WI38 (cell line): ENCODE results near the gene GJD2.

Experiments used
- H3K4me3 ChIP-seq: 2 replicates; pipeline ENCODE4 v1.5.1; 2011; ENCODE audit warnings: low read depth, mild to moderate bottlenecking, control low read depth, low read length
- TF ChIP-seq, protein P1 (sequence below): IDR thresholded peaks from 2 replicates; pipeline ENCODE4 v1.5.1; 2012; ENCODE audit warnings: low read depth, mild to moderate bottlenecking, control low read depth, low read length

GJD2 gene

DNA sequence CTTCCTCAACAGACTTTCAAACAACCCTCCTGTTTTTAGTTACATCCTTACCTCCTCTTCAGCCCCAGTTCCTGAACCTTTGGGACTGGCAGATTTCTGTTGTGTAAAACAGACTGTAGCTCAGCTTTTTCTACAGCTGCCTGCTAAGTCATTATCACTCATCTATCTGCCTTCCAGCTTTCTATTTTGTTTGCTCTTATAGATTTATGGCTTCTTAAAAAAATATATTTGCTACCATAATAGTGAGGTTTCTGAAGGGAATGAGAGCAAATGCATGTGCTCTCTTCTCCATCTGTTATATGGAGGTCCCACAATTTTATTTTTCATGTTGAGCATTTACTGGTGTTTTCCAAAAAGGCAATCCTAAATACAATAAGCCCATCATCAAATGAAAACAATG is 18.2 kb upstream of the GJD2 start:
- H3K4me3 ChIP-seq = no peak overlapping the region

DNA sequence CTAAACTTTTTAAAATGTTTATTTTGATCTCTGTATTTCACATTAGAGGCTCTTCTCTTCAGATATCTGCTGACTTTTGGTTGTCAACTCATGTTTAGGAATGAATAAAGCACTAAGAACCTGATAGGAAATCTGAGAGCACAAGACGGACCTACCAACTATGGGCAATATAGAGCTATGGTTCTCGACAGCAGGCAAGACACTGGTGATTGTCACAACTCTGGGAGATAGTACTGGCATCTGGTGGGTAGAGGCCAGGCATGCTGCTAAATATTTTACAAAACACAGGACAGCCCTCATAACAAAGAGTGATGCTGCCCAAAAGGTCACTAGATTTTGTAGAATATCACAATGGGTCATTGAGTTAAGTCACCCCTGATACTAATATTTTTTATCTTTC is 17.5 kb upstream of the GJD2 start:
- H3K4me3 ChIP-seq = no peak overlapping the region
- TF ChIP-seq, protein P1, sequence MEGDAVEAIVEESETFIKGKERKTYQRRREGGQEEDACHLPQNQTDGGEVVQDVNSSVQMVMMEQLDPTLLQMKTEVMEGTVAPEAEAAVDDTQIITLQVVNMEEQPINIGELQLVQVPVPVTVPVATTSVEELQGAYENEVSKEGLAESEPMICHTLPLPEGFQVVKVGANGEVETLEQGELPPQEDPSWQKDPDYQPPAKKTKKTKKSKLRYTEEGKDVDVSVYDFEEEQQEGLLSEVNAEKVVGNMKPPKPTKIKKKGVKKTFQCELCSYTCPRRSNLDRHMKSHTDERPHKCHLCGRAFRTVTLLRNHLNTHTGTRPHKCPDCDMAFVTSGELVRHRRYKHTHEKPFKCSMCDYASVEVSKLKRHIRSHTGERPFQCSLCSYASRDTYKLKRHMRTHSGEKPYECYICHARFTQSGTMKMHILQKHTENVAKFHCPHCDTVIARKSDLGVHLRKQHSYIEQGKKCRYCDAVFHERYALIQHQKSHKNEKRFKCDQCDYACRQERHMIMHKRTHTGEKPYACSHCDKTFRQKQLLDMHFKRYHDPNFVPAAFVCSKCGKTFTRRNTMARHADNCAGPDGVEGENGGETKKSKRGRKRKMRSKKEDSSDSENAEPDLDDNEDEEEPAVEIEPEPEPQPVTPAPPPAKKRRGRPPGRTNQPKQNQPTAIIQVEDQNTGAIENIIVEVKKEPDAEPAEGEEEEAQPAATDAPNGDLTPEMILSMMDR = no peak

More for the DNA sequence above, 18.2 kb upstream of the GJD2 start:
- TF ChIP-seq, protein P1 = no peak

DNA sequence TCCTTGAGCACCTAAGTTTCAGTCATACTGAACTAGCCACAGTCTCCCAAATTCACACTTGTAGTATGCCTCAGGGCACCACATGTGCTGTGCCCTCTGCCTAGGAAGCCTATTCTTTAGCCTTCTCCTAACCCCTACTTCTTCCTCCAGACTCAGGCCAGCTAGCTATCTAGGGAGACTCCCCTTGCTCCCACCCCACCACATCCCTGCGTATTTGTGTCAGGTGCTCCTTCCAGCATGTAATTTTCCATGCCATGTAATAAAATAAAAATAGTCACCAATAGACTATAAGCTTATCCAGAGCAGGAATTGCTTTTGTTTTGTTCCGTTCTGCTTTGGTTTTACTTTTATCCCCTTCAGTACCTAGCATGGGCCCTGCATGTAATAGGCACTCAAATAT is 14.9 kb upstream of the GJD2 start:
- TF ChIP-seq, protein P1 = no peak
- no peak overlapping the region for H3K4me3 ChIP-seq

DNA sequence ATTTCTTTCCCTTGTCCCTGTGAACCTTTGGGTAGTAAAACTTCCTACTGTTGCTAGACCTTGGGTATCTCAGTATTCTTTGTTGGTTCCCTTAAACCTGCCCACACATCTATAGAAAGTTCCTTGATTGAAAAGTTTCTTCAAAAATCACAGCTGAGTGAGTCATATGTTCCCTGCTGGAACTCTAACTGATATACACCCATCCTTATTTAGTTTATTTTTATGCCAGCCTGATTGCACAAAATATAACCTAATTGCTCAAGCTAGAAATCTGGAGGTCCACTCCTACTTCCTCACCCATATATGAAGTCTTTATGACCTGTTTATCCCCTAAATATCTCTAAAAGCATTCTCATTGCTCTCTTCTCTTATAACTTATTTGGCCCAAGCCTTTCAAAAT is 13.7 kb upstream of the GJD2 start:
- no peak overlapping the region for H3K4me3 ChIP-seq
- TF ChIP-seq, protein P1 = no peak

DNA sequence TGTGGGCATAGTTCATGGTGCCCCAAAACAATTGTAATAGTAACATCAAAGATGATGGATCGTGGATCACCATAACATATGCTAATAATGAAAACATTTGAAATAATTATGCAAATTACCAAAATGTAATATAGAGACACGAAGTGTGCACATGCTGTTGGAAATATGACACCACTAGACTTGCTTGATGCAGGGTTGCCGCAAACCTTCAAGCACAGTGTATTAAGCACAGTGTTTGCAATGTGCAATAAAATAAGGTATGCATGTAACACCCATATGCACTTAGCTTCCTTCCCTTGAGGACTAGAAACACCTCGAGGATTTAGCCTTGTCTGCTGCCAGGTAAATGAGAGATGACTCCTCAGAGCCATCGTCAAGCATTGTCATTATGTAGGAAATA is 10.9 kb upstream of the GJD2 start:
- TF ChIP-seq, protein P1 = no peak
- H3K4me3 ChIP-seq = no peak overlapping the region

DNA sequence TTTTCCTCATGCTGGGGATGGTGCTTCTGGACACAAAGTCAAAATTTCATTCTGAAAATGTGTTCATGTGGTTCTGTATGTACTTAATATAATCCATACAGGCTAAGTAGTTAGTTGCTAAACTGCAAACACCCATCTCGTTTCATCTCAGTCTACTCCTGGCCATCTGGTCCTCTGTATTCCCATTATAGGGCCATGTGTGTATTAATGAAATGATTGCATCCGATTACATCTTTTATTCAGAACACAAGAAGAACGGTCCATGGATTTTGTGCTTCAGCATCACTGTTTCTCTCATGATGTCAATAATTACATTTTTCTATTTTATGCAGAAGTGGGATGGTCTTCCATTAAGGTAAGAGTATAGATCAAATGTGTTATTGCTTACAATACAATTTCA is 6.1 kb upstream of the GJD2 start:
- H3K4me3 ChIP-seq = no peak overlapping the region
- TF ChIP-seq, protein P1 = no peak

DNA sequence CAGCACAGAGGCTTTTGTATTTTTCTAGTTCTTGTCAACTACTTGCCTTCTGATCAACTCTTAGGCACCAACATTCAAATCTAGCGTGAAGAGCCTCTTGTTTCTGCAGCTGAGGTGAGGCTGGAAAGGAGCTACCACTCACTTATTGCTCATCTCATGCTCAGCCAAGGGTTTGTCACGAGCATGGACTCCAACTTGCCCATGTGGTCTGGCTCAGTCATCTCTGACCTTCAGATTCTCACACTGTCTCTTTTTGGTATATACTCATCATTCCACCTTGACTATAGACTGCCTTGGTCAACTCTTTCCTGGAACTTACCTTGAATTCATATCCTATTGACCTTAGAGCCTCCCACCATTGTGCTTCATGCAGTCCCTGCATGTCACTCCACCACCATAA is 5.2 kb upstream of the GJD2 start:
- H3K4me3 ChIP-seq = no peak overlapping the region
- TF ChIP-seq, protein P1 = no peak

DNA sequence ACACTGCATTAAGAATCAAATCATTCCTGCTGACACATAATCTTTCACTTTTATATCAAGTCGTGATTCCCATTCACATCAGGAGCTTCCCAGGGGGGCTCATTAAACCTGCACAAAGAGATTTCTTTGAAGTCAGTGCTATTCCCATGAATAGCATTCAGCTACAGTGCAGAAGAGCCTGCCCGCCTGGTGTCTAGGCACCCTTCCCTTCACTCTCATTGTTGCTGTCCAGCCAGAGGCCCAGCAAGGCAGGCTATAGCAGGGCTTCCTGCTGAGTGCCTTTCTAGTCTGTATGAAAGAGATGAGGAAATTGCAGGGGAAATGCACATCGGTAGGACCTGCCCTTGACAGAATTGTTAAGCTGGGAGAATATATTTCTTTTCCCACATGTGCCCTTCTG is 4.5 kb upstream of the GJD2 start:
- TF ChIP-seq, protein P1 = no peak
- no peak overlapping the region for H3K4me3 ChIP-seq
